Osteoblast (primary cell): ENCODE results near the gene CD68. TPM values are rescaled to one million over a fixed set of nuclear protein-coding genes. Genes with fewer than 3 reads are reported as not detected.
A peak's percentile ranks its signal among the peaks of the same experiment; 100 is the strongest.

Source experiments
- DNase-seq: peaks from one replicate; pipeline ENCODE4 v3.0.0; 2011; ENCODE audit warnings: low spot score, mixed read lengths; ENCODE audit not compliant: insufficient read length; ENCODE audit errors: missing footprints
- H2AFZ ChIP-seq: 2 replicates; pipeline ENCODE4 v1.6.0; 2011; ENCODE audit warnings: mild to moderate bottlenecking, low read length
- H3K27ac ChIP-seq: 2 replicates; pipeline ENCODE4 v1.5.1; 2011; ENCODE audit warnings: mild to moderate bottlenecking, low read depth, low read length, moderate library complexity
- H3K27me3 ChIP-seq: 2 replicates; pipeline ENCODE4 v1.6.0; 2012; ENCODE audit warnings: mild to moderate bottlenecking, control low read depth, inconsistent platforms, low read length, moderate library complexity; ENCODE audit not compliant: insufficient read depth
- H3K36me3 ChIP-seq: 2 replicates; pipeline ENCODE4 v1.5.1; 2011; ENCODE audit warnings: mild to moderate bottlenecking, low read length, control low read depth, moderate library complexity; ENCODE audit not compliant: insufficient read depth
- H3K4me1 ChIP-seq: 2 replicates; pipeline ENCODE4 v1.5.1; 2011; ENCODE audit warnings: mild to moderate bottlenecking, low read length, control low read depth, moderate library complexity; ENCODE audit not compliant: insufficient read depth
- H3K4me2 ChIP-seq: 2 replicates; pipeline ENCODE4 v1.6.0; 2011; ENCODE audit warnings: mild to moderate bottlenecking, low read length; ENCODE audit not compliant: insufficient read depth
- H3K4me3 ChIP-seq: fragments of 200-600 bp; sonication (generic); 3 replicates; pipeline ENCODE4 v1.5.1; 2012; ENCODE audit warnings: mild to moderate bottlenecking, low read length, inconsistent platforms; ENCODE audit not compliant: insufficient read depth
- H3K79me2 ChIP-seq: 2 replicates; pipeline ENCODE4 v1.6.0; 2012; ENCODE audit warnings: mild to moderate bottlenecking, low read length, control low read depth, inconsistent platforms; ENCODE audit not compliant: insufficient read depth
- H3K9me3 ChIP-seq: 2 replicates; pipeline ENCODE4 v1.5.1; 2011; ENCODE audit warnings: low read depth, low read length, control low read depth
- H4K20me1 ChIP-seq: 2 replicates; pipeline ENCODE4 v1.6.0; 2012; ENCODE audit warnings: mild to moderate bottlenecking, low read length, control low read depth; ENCODE audit not compliant: insufficient read depth
- total RNA-seq: library from RNA; depleted of rRNA; stranded (reverse); fragments of >200 nt; gene quantifications from 2 replicates; pipeline ENCODE4 v1.2.3, GENCODE V29; 2012
- TF ChIP-seq, protein P1 (sequence below): IDR thresholded peaks from 2 replicates; pipeline ENCODE4 v1.5.1; 2011; ENCODE audit warnings: mild to moderate bottlenecking, low read depth, low read length, moderate library complexity; ENCODE audit errors: extremely low read depth

The CD68 gene
- total RNA-seq, 1 donor: 31.8 TPM

DNA sequence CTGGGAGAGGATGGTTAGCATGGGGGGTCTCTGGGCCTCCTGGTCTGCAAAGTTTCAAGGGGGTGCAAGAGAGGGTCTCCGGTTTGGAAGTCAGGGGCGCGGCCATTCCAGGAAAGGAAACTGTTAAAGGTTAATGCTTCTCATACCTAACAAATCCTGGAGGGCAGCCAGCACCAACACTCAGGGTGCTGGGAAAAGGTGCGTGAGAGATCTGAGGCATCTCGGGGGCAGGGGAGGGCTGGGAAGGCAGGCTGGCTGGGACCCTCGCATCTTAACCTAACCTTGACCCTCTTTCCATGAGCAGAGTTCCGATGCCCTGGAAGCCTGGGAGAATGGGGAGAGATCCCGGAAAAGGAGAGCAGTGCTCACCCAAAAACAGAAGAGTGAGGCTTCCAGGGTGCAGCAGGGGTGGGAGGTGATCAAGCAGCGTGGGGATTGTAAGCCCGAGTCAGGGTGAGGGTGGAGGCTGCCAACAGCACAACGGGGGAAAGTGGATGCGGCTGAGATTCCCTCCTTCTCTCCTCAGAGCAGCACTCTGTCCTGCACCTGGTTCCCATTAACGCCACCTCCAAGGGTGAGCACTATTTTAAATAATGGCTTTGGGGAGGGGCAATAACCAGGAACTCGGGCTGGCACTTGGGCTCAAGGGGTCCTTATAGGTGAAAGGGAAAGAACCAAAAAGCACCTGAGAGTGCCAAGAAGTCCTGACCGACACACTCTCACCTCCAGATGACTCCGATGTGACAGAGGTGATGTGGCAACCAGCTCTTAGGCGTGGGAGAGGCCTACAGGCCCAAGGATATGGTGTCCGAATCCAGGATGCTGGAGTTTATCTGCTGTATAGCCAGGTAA is 19.9 kb upstream of the CD68 start:
- H4K20me1 ChIP-seq: peaks cover 8% of the 10 kb centered on the region
- H2AFZ ChIP-seq: no peak overlapping the region
- no peak for DNase-seq
- H3K9me3 ChIP-seq: no peaks in the 10 kb centered on the region
- H3K36me3 ChIP-seq: peaks cover 8% of the 10 kb centered on the region
- H3K27ac ChIP-seq: no peak overlapping the region
- TF ChIP-seq, protein P1, sequence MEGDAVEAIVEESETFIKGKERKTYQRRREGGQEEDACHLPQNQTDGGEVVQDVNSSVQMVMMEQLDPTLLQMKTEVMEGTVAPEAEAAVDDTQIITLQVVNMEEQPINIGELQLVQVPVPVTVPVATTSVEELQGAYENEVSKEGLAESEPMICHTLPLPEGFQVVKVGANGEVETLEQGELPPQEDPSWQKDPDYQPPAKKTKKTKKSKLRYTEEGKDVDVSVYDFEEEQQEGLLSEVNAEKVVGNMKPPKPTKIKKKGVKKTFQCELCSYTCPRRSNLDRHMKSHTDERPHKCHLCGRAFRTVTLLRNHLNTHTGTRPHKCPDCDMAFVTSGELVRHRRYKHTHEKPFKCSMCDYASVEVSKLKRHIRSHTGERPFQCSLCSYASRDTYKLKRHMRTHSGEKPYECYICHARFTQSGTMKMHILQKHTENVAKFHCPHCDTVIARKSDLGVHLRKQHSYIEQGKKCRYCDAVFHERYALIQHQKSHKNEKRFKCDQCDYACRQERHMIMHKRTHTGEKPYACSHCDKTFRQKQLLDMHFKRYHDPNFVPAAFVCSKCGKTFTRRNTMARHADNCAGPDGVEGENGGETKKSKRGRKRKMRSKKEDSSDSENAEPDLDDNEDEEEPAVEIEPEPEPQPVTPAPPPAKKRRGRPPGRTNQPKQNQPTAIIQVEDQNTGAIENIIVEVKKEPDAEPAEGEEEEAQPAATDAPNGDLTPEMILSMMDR: no peak
- no peaks in the 10 kb centered on the region for H3K27me3 ChIP-seq
- H3K79me2 ChIP-seq: peaks cover 30% of the 10 kb centered on the region
- peaks cover 30% of the 10 kb centered on the region for H3K4me1 ChIP-seq
- no peak overlapping the region for H3K4me2 ChIP-seq
- no peak overlapping the region for H3K4me3 ChIP-seq

DNA sequence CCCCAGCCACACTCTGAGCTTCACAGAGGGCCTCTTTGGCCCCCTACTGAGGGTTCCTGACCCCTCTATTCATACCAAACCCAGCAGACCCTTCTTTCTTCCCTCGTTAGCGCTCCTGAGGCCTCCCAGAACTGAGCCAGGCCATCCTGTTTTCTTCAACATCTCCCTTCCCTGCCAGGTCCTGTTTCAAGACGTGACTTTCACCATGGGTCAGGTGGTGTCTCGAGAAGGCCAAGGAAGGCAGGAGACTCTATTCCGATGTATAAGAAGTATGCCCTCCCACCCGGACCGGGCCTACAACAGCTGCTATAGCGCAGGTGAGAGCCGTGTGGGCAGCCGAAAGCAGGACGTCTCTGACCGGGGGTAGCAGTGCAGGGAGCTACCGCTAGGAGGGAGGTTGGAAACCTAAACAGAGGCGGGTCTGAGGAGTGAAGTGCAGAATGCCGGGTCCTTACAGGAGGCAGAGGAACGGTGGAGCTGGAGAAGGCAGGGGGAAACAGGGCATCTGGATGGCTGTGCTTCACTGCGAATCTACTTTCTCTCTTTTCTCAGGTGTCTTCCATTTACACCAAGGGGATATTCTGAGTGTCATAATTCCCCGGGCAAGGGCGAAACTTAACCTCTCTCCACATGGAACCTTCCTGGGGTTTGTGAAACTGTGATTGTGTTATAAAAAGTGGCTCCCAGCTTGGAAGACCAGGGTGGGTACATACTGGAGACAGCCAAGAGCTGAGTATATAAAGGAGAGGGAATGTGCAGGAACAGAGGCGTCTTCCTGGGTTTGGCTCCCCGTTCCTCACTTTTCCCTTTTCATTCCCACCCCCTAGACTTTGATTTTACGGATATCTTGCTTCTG is 19.0 kb upstream of the CD68 start:
- H3K9me3 ChIP-seq: no peaks in the 10 kb centered on the region
- H4K20me1 ChIP-seq: peaks cover 16% of the 10 kb centered on the region
- H3K4me1 ChIP-seq: peaks cover 30% of the 10 kb centered on the region
- H3K4me3 ChIP-seq: peak overlapping the region; percentile 89
- no peak overlapping the region for H3K27ac ChIP-seq
- peaks cover 16% of the 10 kb centered on the region for H3K36me3 ChIP-seq
- no peaks in the 10 kb centered on the region for H3K27me3 ChIP-seq
- peak; percentile 95 for DNase-seq
- H2AFZ ChIP-seq: peak overlapping the region; percentile 95
- H3K79me2 ChIP-seq: peaks cover 38% of the 10 kb centered on the region
- H3K4me2 ChIP-seq: peak overlapping the region; percentile 100
- TF ChIP-seq, protein P1: peak; percentile 64

DNA sequence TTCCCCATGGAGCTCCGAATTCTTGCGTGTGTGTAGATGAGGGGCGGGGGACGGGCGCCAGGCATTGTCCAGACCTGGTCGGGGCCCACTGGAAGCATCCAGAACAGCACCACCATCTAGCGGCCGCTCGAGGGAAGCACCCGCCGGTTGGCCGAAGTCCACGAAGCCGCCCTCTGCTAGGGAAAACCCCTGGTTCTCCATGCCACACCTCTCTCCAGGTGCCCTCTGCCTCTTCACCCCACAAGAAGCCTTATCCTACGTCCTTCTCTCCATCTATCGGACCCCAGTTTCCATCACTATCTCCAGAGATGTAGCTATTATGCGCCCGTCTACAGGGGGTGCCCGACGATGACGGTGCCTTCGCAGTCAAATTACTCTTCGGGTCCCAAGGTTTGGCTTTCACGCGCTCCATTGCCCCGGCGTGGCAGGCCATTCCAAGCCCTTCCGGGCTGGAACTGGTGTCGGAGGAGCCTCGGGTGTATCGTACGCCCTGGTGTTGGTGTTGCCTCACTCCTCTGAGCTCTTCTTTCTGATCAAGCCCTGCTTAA is 18.3 kb upstream of the CD68 start:
- H4K20me1 ChIP-seq: peaks cover 16% of the 10 kb centered on the region
- H3K4me1 ChIP-seq: peaks cover 30% of the 10 kb centered on the region
- peak; percentile 99 for DNase-seq
- peak overlapping the region; percentile 89 for H3K4me3 ChIP-seq
- no peaks in the 10 kb centered on the region for H3K27me3 ChIP-seq
- H2AFZ ChIP-seq: peak overlapping the region; percentile 95
- H3K36me3 ChIP-seq: peaks cover 23% of the 10 kb centered on the region
- TF ChIP-seq, protein P1: peak; percentile 70
- peaks cover 42% of the 10 kb centered on the region for H3K79me2 ChIP-seq
- H3K27ac ChIP-seq: peak overlapping the region; percentile 79
- H3K9me3 ChIP-seq: no peaks in the 10 kb centered on the region
- peak overlapping the region; percentile 100 for H3K4me2 ChIP-seq
